ENCODE results near the gene PITPNM3.

Gene PITPNM3

DNA sequence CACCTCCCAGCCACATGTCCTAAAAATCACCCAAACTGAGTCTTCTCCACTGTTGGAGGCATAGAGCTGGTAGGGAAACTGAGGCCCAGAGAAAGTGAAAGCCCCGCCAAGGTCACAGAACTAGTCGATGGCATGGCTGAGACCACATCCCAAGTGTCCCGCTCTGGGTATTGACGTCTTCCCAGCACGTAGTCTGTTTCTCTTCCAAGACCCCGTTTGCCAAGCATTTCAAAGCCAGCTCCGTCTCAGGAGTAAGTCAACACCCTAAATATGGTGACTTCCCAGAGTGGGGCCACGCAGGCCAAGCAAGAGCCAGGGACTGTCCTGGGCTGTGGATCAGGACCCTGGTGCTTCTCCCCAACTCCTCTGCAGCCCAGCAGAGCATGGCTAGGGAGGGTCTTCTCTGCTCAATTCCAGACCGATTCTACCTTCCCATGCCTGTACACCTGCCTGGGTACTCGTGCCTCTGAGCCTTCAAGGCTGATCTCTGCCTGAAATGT is 19.7 kb downstream of the PITPNM3 start:
- no peak for TF ChIP-seq CTCF (IDR thresholded peaks at IDR 0.05; ENCODE audit: borderline replicate concordance, insufficient read depth, low read depth, low read length)
- no peak overlapping the region for H3K4me3 ChIP-seq (ENCODE audit: low read depth, low read length)

DNA sequence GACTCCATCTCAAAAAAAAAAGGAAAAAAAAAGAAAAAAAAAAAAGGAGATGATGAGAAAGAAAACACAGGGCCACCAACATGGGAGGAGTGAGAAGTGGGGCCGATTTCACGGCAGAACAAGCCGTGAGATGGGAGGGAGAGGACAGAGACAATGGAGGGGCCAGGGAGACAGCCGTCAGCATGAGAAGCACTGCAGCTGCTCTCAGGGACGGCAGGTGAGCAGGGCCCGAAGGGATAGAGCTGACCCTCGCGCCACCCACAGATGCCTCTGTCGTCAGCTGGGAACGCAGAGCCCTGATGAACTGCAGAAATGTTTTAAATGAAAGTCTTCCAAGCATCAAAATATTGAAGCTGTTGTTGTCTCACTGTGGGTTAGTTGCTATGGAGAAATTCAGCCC is 20.3 kb downstream of the PITPNM3 start:
- TF ChIP-seq CTCF (IDR thresholded peaks at IDR 0.05; ENCODE audit: borderline replicate concordance, insufficient read depth, low read depth, low read length) = no peak
- no peak overlapping the region for H3K4me3 ChIP-seq (ENCODE audit: low read depth, low read length)

DNA sequence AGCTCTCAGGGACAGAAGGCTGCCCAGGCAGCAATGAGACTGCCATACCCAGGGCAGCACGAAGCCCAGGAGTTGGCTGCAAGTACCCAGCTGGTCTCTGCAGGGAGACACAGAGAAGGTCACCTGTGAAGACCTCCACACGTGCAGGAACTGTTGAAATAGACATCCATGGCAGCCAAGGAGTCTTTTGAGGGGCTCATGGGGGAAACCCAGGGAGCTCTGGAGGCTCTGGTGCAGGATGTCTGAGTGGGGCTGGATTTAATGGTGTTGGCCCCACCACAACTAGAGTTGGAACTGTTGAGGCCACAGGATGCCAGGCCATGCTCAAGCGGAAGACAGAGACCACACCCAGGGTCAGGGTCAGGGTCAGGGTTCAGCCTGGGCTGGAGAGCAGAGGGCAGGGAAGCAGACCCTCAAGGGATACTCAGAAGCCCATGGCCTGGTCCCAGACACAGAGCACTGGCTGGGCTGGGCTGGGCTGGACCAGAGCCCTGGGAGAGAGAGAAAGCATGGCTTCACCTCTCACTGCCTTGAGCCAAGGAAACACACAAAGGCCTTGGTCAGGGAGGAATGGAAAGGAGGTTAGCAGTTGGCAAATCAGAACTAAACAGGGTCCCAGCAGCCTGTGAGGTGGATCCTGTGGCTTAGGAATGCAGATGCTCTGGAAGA is 21.4 kb downstream of the PITPNM3 start:
- TF ChIP-seq CTCF (IDR thresholded peaks at IDR 0.05; ENCODE audit: borderline replicate concordance, insufficient read depth, low read depth, low read length) = no peak
- no peak overlapping the region for H3K4me3 ChIP-seq (ENCODE audit: low read depth, low read length)

DNA sequence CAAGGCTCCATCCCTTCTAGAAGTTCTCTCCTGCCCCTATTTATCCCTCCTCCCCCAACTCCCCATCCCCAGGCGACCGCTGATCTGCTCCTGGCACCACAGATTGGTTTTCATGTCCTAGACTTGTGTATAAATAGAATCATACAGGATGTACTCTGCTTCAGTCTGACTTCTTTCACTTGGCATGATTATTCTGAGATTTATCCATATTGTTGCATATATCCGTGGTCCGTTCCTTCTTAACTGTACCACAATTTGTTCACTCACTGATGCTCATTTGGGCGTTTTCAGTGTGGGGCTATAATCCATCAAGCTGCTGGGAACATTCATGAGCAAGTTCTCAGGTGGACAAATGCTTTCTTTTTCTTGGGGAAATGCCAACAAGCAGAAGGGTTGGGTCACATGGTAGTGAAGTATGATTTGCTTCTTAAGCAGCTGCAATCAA is 23.9 kb downstream of the PITPNM3 start:
- H3K4me3 ChIP-seq (ENCODE audit: low read depth, low read length) = no peak overlapping the region
- TF ChIP-seq CTCF (IDR thresholded peaks at IDR 0.05; ENCODE audit: borderline replicate concordance, insufficient read depth, low read depth, low read length) = no peak

DNA sequence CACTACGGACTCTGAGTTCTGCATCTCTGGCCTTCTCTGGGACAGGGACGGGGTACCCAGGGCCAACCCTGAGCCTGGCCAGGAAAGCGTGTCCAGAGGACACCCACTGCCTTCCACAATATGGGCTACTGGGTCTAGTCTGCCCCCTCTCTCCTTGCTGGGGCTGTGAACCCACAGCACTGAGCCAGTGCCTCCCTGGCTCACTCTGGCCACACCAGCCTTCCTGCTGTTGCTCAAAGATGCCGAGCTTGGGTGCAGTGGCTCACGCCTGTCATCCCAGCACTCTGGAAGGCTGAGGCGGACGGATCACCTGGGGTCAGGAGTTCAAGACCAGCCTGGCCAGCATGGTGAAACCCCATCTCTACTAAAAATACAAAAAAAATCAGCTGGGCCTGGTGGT is 24.8 kb downstream of the PITPNM3 start:
- no peak overlapping the region for H3K4me3 ChIP-seq (ENCODE audit: low read depth, low read length)
- TF ChIP-seq CTCF (IDR thresholded peaks at IDR 0.05; ENCODE audit: borderline replicate concordance, insufficient read depth, low read depth, low read length) = no peak

GRCh38 chr17:6530324-6530920 is 25.9 kb downstream of the PITPNM3 start:
- no peak for TF ChIP-seq CTCF (IDR thresholded peaks at IDR 0.05; ENCODE audit: borderline replicate concordance, insufficient read depth, low read depth, low read length)

GRCh38 chr17:6528557-6528956 is 27.8 kb downstream of the PITPNM3 start:
- TF ChIP-seq CTCF (IDR thresholded peaks at IDR 0.05; ENCODE audit: borderline replicate concordance, insufficient read depth, low read depth, low read length) = no peak
- no peak overlapping the region for H3K4me3 ChIP-seq (ENCODE audit: low read depth, low read length)

More at GRCh38 chr17:6530324-6530920, 25.9 kb downstream of the PITPNM3 start:
- no peak overlapping the region for H3K4me3 ChIP-seq (ENCODE audit: low read depth, low read length)

Measured in GM12875 (cell line).